Fibroblast of lung (primary cell): ENCODE data around the gene ASCC3.

Experiments used
- EZH2 ChIP-seq: IDR thresholded peaks from 2 replicates; pipeline ENCODE4 v1.5.1; 2012; ENCODE audit warnings: low read length, control low read depth, mild to moderate bottlenecking; ENCODE audit errors: missing control alignments
- TF ChIP-seq, protein P1 (sequence below), 2 donors: IDR thresholded peaks in 1 of 2; conservative IDR thresholded peaks in 1 of 2; 1 replicate in 1 of 2; 2 replicates in 1 of 2; pipeline ENCODE4 v1.5.1; 2011 to 2012; ENCODE audit warnings: low read length in 2 of 2, control low read depth in 1 of 2, inconsistent platforms in 1 of 2, low read depth in 1 of 2, mild to moderate bottlenecking in 1 of 2

- TF ChIP-seq, protein P1, sequence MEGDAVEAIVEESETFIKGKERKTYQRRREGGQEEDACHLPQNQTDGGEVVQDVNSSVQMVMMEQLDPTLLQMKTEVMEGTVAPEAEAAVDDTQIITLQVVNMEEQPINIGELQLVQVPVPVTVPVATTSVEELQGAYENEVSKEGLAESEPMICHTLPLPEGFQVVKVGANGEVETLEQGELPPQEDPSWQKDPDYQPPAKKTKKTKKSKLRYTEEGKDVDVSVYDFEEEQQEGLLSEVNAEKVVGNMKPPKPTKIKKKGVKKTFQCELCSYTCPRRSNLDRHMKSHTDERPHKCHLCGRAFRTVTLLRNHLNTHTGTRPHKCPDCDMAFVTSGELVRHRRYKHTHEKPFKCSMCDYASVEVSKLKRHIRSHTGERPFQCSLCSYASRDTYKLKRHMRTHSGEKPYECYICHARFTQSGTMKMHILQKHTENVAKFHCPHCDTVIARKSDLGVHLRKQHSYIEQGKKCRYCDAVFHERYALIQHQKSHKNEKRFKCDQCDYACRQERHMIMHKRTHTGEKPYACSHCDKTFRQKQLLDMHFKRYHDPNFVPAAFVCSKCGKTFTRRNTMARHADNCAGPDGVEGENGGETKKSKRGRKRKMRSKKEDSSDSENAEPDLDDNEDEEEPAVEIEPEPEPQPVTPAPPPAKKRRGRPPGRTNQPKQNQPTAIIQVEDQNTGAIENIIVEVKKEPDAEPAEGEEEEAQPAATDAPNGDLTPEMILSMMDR (conservative IDR thresholded peaks at IDR 0.05 in 1 of 2, IDR thresholded peaks at IDR 0.05 in 1 of 2; ENCODE audit: low read depth in 1 of 2, low read length in 2 of 2) = no peak
- TF ChIP-seq EZH2 = no peak
These were observed 203.9 kb downstream of the ASCC3 start for GRCh38 chr6:100677240-100677639.
